Thyroid gland (tissue), 4 donors: ENCODE measurements around the gene BCAT1. TPM values are rescaled to one million over a fixed set of nuclear protein-coding genes. Genes with fewer than 3 reads are reported as not detected.

Experiments
- DNase-seq, 2 donors: peaks; one replicate each; pipeline ENCODE4 v3.0.0-alpha.2; 2019
- H3K27ac ChIP-seq, 3 donors: fragments of 200-600 bp; sonication (generic); 1 replicate in 2 of 3; 2 replicates in 1 of 3; pipeline ENCODE4 v1.5.1; 2016 to 2019; ENCODE audit warnings: mild to moderate bottlenecking in 1 of 3, moderate library complexity in 1 of 3
- H3K27me3 ChIP-seq: fragments of 200-600 bp; sonication (generic); one replicate; pipeline ENCODE4 v1.5.1; 2019
- H3K36me3 ChIP-seq, 2 donors: fragments of 200-600 bp; sonication (generic); one replicate each; pipeline ENCODE4 v1.5.1; 2016 to 2019
- H3K4me1 ChIP-seq, 2 donors: fragments of 200-600 bp; sonication (generic); one replicate each; pipeline ENCODE4 v1.5.1; 2017 to 2019
- H3K4me3 ChIP-seq, 3 donors: fragments of 200-600 bp; sonication (generic); replicated peaks in 1 of 3; 1 replicate in 2 of 3; 2 replicates in 1 of 3; pipeline ENCODE4 v1.5.1; 2016; ENCODE audit warnings: mild to moderate bottlenecking in 1 of 3
- H3K9me3 ChIP-seq: fragments of 200-600 bp; sonication (generic); one replicate; pipeline ENCODE4 v1.5.1; 2017
- POLR2A ChIP-seq, 2 donors: fragments of 450-650 bp; IDR thresholded peaks; one replicate each; pipeline ENCODE4 v1.6.1; 2017; ENCODE audit warnings: antibody characterized with exemption in 2 of 2, mild to moderate bottlenecking in 2 of 2, moderate library complexity in 1 of 2
- WGBS, 2 donors: methylation state at CpG; one replicate each; pipeline ENCODE4 v1.1.5; 2017; 5-methylcytosine and 5-hydroxymethylcytosine counted together
- intact Hi-C: fragments of 100-400 bp; cut with DNase I; formaldehyde crosslinking; loops from one replicate; pipeline ENCODE4 v1.15.1; 2023
- total RNA-seq, 4 donors: library from RNA; depleted of rRNA; stranded (reverse); fragments of >200 nt; gene quantifications; one replicate each; pipeline ENCODE4 v1.2.3, GENCODE V29; 2016
- TF ChIP-seq, protein P1 (sequence below), 6 experiments: fragments of 200-600 bp in 3 of 6; fragments of 450-650 bp in 3 of 6; sonication (generic) in 3 of 6; IDR thresholded peaks; one replicate each; pipeline ENCODE4 v1.5.1; 2016 to 2019; ENCODE audit warnings: antibody characterized with exemption in 6 of 6, mild to moderate bottlenecking in 2 of 6, inconsistent platforms in 1 of 6, moderate library complexity in 1 of 6

BCAT1 gene
- total RNA-seq, 4 donors from 2014 or later = 3.8 to 49.1 (median 13.2) TPM

GRCh38 chr12:24974216-24974615 is 25.3 kb upstream of the BCAT1 start:
- TF ChIP-seq, protein P1, sequence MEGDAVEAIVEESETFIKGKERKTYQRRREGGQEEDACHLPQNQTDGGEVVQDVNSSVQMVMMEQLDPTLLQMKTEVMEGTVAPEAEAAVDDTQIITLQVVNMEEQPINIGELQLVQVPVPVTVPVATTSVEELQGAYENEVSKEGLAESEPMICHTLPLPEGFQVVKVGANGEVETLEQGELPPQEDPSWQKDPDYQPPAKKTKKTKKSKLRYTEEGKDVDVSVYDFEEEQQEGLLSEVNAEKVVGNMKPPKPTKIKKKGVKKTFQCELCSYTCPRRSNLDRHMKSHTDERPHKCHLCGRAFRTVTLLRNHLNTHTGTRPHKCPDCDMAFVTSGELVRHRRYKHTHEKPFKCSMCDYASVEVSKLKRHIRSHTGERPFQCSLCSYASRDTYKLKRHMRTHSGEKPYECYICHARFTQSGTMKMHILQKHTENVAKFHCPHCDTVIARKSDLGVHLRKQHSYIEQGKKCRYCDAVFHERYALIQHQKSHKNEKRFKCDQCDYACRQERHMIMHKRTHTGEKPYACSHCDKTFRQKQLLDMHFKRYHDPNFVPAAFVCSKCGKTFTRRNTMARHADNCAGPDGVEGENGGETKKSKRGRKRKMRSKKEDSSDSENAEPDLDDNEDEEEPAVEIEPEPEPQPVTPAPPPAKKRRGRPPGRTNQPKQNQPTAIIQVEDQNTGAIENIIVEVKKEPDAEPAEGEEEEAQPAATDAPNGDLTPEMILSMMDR (IDR thresholded peaks at IDR 0.05) = no peak
- TF ChIP-seq POLR2A (IDR thresholded peaks at IDR 0.05) = no peak
- intact Hi-C loops = no loop called here
- Histone ChIP-seq H3K27me3 (no peaks in the 10 kb centered on the region), H3K4me1 (peaks cover 0 to 2% of the 10 kb centered on the region in 2 donors), H3K36me3 (no peaks in the 10 kb centered on the region), H3K9me3 (no peaks in the 10 kb centered on the region), H3K27ac (no peak overlapping the region), H3K4me3 (no peak overlapping the region)
- DNase-seq = no peak
- WGBS, 2 donors = 91% methylated on average over 3 of the region's 3 CpGs

DNA sequence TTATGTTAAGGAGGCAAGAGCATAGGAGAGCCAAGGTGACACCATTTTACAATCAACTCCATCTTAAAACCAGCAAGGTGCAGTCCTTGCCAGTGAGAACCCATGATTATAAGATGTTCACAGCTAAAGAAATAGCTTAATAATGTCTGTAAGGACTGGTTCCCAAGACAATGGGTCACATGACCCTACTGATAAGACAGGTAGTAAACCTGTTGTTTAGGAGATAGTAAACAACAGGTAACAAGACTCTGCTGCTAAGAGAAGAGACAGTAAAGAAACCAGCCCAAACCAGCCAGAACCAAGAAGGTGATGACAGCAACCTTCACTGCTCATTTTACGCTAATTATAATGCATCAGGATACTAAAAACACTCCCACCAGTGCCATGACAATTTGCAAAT is 23.2 kb upstream of the BCAT1 start:
- Histone ChIP-seq H3K27ac (no peak overlapping the region), H3K9me3 (no peaks in the 10 kb centered on the region), H3K4me1 (no peaks in the 10 kb centered on the region), H3K36me3 (no peaks in the 10 kb centered on the region), H3K27me3 (no peaks in the 10 kb centered on the region), H3K4me3 (no peak overlapping the region)
- TF ChIP-seq, protein P1 (IDR thresholded peaks at IDR 0.05) = no peak
- no peak for TF ChIP-seq POLR2A (IDR thresholded peaks at IDR 0.05)
- WGBS, 2 donors = 95 to 100% methylated on average over 1 of the region's 1 CpG
- no peak for DNase-seq
- intact Hi-C loops = no loop called here

DNA sequence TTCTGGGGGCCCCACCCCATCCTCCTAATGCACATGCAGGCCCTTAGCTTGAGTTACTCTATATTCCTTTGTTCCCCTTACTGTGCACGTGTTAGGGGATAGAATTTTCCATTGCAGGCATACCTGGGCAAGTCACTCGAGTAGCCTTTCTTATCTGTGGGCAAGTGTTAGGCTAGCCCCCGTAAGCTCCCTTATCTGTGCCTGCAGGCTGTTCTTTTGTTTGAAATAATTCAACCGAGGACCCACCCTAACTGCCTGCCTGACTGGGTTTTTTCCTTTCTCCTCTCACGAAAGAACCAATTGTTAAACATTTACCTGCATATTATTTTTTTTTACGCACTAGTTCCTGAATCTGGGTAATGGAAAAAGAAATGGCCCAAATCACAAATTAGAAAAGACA is 21.3 kb upstream of the BCAT1 start:
- Histone ChIP-seq H3K9me3 (no peaks in the 10 kb centered on the region), H3K27ac (no peak overlapping the region), H3K36me3 (no peaks in the 10 kb centered on the region), H3K27me3 (no peaks in the 10 kb centered on the region), H3K4me1 (no peaks in the 10 kb centered on the region), H3K4me3 (no peak overlapping the region)
- DNase-seq = no peak
- 81 to 85% methylated on average over 6 of the region's 6 CpGs for WGBS, 2 donors
- no peak for TF ChIP-seq POLR2A (IDR thresholded peaks at IDR 0.05)
- TF ChIP-seq, protein P1 (IDR thresholded peaks at IDR 0.05) = no peak
- intact Hi-C loops = no loop called here

- intact Hi-C loops = no loop called here
- H3K4me1 ChIP-seq = no peaks in the 10 kb centered on the region
- no peaks in the 10 kb centered on the region for H3K36me3 ChIP-seq
- no peaks in the 10 kb centered on the region for H3K27me3 ChIP-seq
- H3K4me3 ChIP-seq = no peak overlapping the region
- no peaks in the 10 kb centered on the region for H3K9me3 ChIP-seq
- no peak overlapping the region for H3K27ac ChIP-seq
- WGBS, 2 donors = 83 to 93% methylated on average over 13 to 14 of the region's 15 CpGs
- TF ChIP-seq POLR2A (IDR thresholded peaks at IDR 0.05) = no peak
- TF ChIP-seq, protein P1 (IDR thresholded peaks at IDR 0.05) = no peak
- DNase-seq = no peak
These were observed 18.2 kb upstream of the BCAT1 start for GRCh38 chr12:24966951-24967564.

GRCh38 chr12:24964342-24964741 is 15.4 kb upstream of the BCAT1 start:
- Histone ChIP-seq H3K9me3 (no peaks in the 10 kb centered on the region), H3K27ac (no peak overlapping the region), H3K4me1 (no peaks in the 10 kb centered on the region), H3K36me3 (no peaks in the 10 kb centered on the region), H3K27me3 (no peaks in the 10 kb centered on the region), H3K4me3 (no peak overlapping the region)
- TF ChIP-seq, protein P1 (IDR thresholded peaks at IDR 0.05) = no peak
- TF ChIP-seq POLR2A (IDR thresholded peaks at IDR 0.05) = no peak
- DNase-seq = no peak
- WGBS, 2 donors = 0 to 94% methylated on average over 1 of the region's 1 CpG
- intact Hi-C loops = no loop called here
